Keratinocyte (primary cell): ENCODE measurements around the gene PCID2. TPM values are rescaled to one million over a fixed set of nuclear protein-coding genes. Genes with fewer than 3 reads are reported as not detected.

Experiments used
- DNase-seq: peaks from one replicate; pipeline ENCODE4 v3.0.0-alpha.2; 2011; ENCODE audit warnings: low read depth, missing footprints, low spot score
- FAIRE-seq: peaks from 2 replicates; lab custom pipeline; 2011; peaks lifted over from hg19 to GRCh38; lab: Jason Lieb, UNC
- H2AFZ ChIP-seq: 2 replicates; pipeline ENCODE4 v1.6.0; 2012; ENCODE audit warnings: low read length, control low read depth, inconsistent platforms; ENCODE audit not compliant: control insufficient read depth
- H3K27ac ChIP-seq: 2 replicates; pipeline ENCODE4 v1.5.1; 2011; ENCODE audit warnings: low read length; ENCODE audit not compliant: control insufficient read depth, insufficient read depth
- H3K27me3 ChIP-seq: 3 replicates; pipeline ENCODE4 v1.6.0; 2011; ENCODE audit warnings: low read length; ENCODE audit not compliant: control insufficient read depth, insufficient read depth; ENCODE audit errors: extremely low read depth
- H3K36me3 ChIP-seq, 2 experiments: 2 replicates in 1 of 2; 3 replicates in 1 of 2; pipeline ENCODE4 v1.5.1; 2011; ENCODE audit warnings: low read length in 2 of 2, mild to moderate bottlenecking in 1 of 2; ENCODE audit not compliant: control insufficient read depth in 2 of 2, insufficient read depth in 2 of 2; ENCODE audit errors: extremely low read depth in 1 of 2
- H3K4me1 ChIP-seq: 3 replicates; pipeline ENCODE4 v1.5.1; 2011; ENCODE audit warnings: low read length; ENCODE audit not compliant: control insufficient read depth, insufficient read depth; ENCODE audit errors: extremely low read depth
- H3K4me2 ChIP-seq: 3 replicates; pipeline ENCODE4 v1.6.0; 2011; ENCODE audit warnings: low read depth, low read length; ENCODE audit not compliant: control insufficient read depth, insufficient read depth; ENCODE audit errors: extremely low read depth
- H3K4me3 ChIP-seq, 3 experiments: fragments of 200-600 bp in 1 of 3; sonication (generic) in 1 of 3; 2 replicates in 2 of 3; 3 replicates in 1 of 3; pipeline ENCODE4 v1.5.1; 2011 to 2016; ENCODE audit warnings: low read length in 3 of 3, mild to moderate bottlenecking in 3 of 3, control low read depth in 2 of 3, inconsistent platforms in 1 of 3, low read depth in 1 of 3, mixed read lengths in 1 of 3, mixed run types in 1 of 3, moderate library complexity in 1 of 3; ENCODE audit not compliant: control insufficient read depth in 2 of 3, insufficient read depth in 2 of 3; ENCODE audit errors: extremely low read depth in 1 of 3
- H3K79me2 ChIP-seq: 2 replicates; pipeline ENCODE4 v1.6.0; 2012; ENCODE audit warnings: low read length; ENCODE audit not compliant: control insufficient read depth, insufficient read depth
- H3K9ac ChIP-seq: 3 replicates; pipeline ENCODE4 v1.6.0; 2011; ENCODE audit warnings: low read length; ENCODE audit not compliant: control insufficient read depth, insufficient read depth; ENCODE audit errors: extremely low read depth
- H3K9me1 ChIP-seq: 3 replicates; pipeline ENCODE4 v1.6.0; 2011; ENCODE audit warnings: low read length; ENCODE audit not compliant: control insufficient read depth, insufficient read depth; ENCODE audit errors: extremely low read depth
- H3K9me3 ChIP-seq: 2 replicates; pipeline ENCODE4 v1.5.1; 2012; ENCODE audit warnings: low read depth, low read length; ENCODE audit not compliant: control insufficient read depth
- H4K20me1 ChIP-seq: 3 replicates; pipeline ENCODE4 v1.6.0; 2011; ENCODE audit warnings: low read length; ENCODE audit not compliant: control insufficient read depth, insufficient read depth; ENCODE audit errors: extremely low read depth
- EZH2 ChIP-seq: IDR thresholded peaks from one replicate; pipeline ENCODE4 v1.6.1; 2012; ENCODE audit warnings: inconsistent platforms, mild to moderate bottlenecking, low read length, moderate library complexity
- dilution Hi-C: fragments of 300-500 bp; cut with MboI; formaldehyde crosslinking; loops from one replicate; pipeline ENCODE4 v1.7.0; 2020; ENCODE audit warnings: low sequenced_read_pairs; ENCODE audit not compliant: extremely low pct_ligation_motif_present
- polyA plus RNA-seq, 5 experiments: library from polyadenylated mRNA; depleted of rRNA in 3 of 5; stranded (reverse) in 3 of 5; stranded (forward) in 1 of 5; unstranded in 1 of 5; fragments of >200 nt; gene quantifications; 1 replicate in 1 of 5; 2 replicates in 3 of 5; 3 replicates in 1 of 5; pipeline versions ENCODE4 v1.2.1 to v1.2.3, GENCODE V29; 2011 to 2012; ENCODE audit warnings: missing spikeins in 2 of 5, low read depth in 1 of 5, low replicate concordance in 1 of 5
- TF ChIP-seq, protein P1 (sequence below), 3 experiments: IDR thresholded peaks in 1 of 3; conservative IDR thresholded peaks in 1 of 3; optimal IDR thresholded peaks in 1 of 3; 2 replicates in 2 of 3; 3 replicates in 1 of 3; pipeline versions ENCODE3 to v1.5.1; 2011; ENCODE audit warnings: low read length in 3 of 3, mild to moderate bottlenecking in 3 of 3, moderate library complexity in 2 of 3, control low read depth in 1 of 3, inconsistent platforms in 1 of 3; ENCODE audit not compliant: insufficient read depth in 2 of 3; ENCODE audit errors: extremely low read depth in 1 of 3

PCID2 gene
- polyA plus RNA-seq, 1 donor (not counting 4 experiments of a cell fraction or from before 2014, with no cell fraction given), result 76.5 TPM

GRCh38 chr13:113225515-113225914, 17.0 kb upstream of the PCID2 start:
- H4K20me1 ChIP-seq, result peaks cover 6% of the 10 kb centered on the region
- FAIRE-seq (no peak), DNase-seq (no peak)
- H3K9me1 ChIP-seq, result no peaks in the 10 kb centered on the region
- no peak overlapping the region for H3K9ac ChIP-seq
- H3K4me3 ChIP-seq, result no peak overlapping the region
- H3K79me2 ChIP-seq, result peaks cover 62% of the 10 kb centered on the region
- H2AFZ ChIP-seq, result no peak overlapping the region
- no peak for TF ChIP-seq EZH2
- TF ChIP-seq, protein P1, sequence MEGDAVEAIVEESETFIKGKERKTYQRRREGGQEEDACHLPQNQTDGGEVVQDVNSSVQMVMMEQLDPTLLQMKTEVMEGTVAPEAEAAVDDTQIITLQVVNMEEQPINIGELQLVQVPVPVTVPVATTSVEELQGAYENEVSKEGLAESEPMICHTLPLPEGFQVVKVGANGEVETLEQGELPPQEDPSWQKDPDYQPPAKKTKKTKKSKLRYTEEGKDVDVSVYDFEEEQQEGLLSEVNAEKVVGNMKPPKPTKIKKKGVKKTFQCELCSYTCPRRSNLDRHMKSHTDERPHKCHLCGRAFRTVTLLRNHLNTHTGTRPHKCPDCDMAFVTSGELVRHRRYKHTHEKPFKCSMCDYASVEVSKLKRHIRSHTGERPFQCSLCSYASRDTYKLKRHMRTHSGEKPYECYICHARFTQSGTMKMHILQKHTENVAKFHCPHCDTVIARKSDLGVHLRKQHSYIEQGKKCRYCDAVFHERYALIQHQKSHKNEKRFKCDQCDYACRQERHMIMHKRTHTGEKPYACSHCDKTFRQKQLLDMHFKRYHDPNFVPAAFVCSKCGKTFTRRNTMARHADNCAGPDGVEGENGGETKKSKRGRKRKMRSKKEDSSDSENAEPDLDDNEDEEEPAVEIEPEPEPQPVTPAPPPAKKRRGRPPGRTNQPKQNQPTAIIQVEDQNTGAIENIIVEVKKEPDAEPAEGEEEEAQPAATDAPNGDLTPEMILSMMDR (optimal IDR thresholded peaks at IDR 0.05 in 1 of 3, IDR thresholded peaks at IDR 0.05 in 1 of 3, conservative IDR thresholded peaks at IDR 0.05 in 1 of 3; ENCODE audit: extremely low read depth in 1 of 3, insufficient read depth in 2 of 3, low read length in 3 of 3), result no peak
- no peaks in the 10 kb centered on the region for H3K27me3 ChIP-seq
- no peaks in the 10 kb centered on the region for H3K4me1 ChIP-seq
- no peak overlapping the region for H3K27ac ChIP-seq
- dilution Hi-C loops, result no loop called here
- peaks cover 39 to 65% of the 10 kb centered on the region in 2 experiments for H3K36me3 ChIP-seq
- no peak overlapping the region for H3K4me2 ChIP-seq
- H3K9me3 ChIP-seq, result no peaks in the 10 kb centered on the region

- no peak overlapping the region for H3K27ac ChIP-seq
Measured at GRCh38 chr13:113224486-113224885, 16.0 kb upstream of the PCID2 start.

More at GRCh38 chr13:113224486-113224885, 16.0 kb upstream of the PCID2 start:
- Histone ChIP-seq H3K79me2 (peaks cover 72% of the 10 kb centered on the region), H3K9ac (no peak overlapping the region), H2AFZ (no peak overlapping the region), H3K9me3 (no peaks in the 10 kb centered on the region), H3K9me1 (no peaks in the 10 kb centered on the region), H3K36me3 (peaks cover 35 to 67% of the 10 kb centered on the region in 2 experiments), H4K20me1 (peaks cover 6% of the 10 kb centered on the region), H3K4me3 (no peak overlapping the region), H3K4me2 (no peak overlapping the region), H3K4me1 (no peaks in the 10 kb centered on the region), H3K27me3 (no peaks in the 10 kb centered on the region)
- no peak for TF ChIP-seq EZH2
- TF ChIP-seq, protein P1 (optimal IDR thresholded peaks at IDR 0.05 in 1 of 3, IDR thresholded peaks at IDR 0.05 in 1 of 3, conservative IDR thresholded peaks at IDR 0.05 in 1 of 3; ENCODE audit: extremely low read depth in 1 of 3, insufficient read depth in 2 of 3, low read length in 3 of 3), result no peak
- FAIRE-seq (peak; percentile 44), DNase-seq (no peak)
- dilution Hi-C loops, result no loop called here
